ENCODE results near the gene SLC6A3. TPM values are rescaled to one million over a fixed set of nuclear protein-coding genes. Genes with fewer than 3 reads are reported as not detected.
"Not testable (repeated sequence)": the region's sequence is repeated elsewhere in the genome, so short reads cannot be mapped to it uniquely, and the experiment has no call there.

The SLC6A3 gene
- total and polyA plus RNA-seq, 2 donors (not counting 1 experiment from before 2014, with no cell fraction given): not detected

GRCh38 chr5:1362242-1363015 lies 82.8 kb downstream of the SLC6A3 start:
- H3K27ac ChIP-seq (ENCODE audit: insufficient read depth, low read length): no peak overlapping the region
- H2AFZ ChIP-seq (ENCODE audit: low read length): no peak overlapping the region
- H3K9me3 ChIP-seq (ENCODE audit: control insufficient read depth, insufficient read depth, low read depth, low read length): no peaks in the 10 kb centered on the region
- H4K20me1 ChIP-seq (ENCODE audit: control insufficient read depth, extremely low read depth, insufficient read depth, low read length): no peaks in the 10 kb centered on the region
- TF ChIP-seq EZH2 (IDR thresholded peaks at IDR 0.05; ENCODE audit: low read length, missing control alignments): no peak
- TF ChIP-seq, protein P1, sequence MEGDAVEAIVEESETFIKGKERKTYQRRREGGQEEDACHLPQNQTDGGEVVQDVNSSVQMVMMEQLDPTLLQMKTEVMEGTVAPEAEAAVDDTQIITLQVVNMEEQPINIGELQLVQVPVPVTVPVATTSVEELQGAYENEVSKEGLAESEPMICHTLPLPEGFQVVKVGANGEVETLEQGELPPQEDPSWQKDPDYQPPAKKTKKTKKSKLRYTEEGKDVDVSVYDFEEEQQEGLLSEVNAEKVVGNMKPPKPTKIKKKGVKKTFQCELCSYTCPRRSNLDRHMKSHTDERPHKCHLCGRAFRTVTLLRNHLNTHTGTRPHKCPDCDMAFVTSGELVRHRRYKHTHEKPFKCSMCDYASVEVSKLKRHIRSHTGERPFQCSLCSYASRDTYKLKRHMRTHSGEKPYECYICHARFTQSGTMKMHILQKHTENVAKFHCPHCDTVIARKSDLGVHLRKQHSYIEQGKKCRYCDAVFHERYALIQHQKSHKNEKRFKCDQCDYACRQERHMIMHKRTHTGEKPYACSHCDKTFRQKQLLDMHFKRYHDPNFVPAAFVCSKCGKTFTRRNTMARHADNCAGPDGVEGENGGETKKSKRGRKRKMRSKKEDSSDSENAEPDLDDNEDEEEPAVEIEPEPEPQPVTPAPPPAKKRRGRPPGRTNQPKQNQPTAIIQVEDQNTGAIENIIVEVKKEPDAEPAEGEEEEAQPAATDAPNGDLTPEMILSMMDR (conservative IDR thresholded peaks at IDR 0.05 in 1 of 2, IDR thresholded peaks at IDR 0.05 in 1 of 2; ENCODE audit: low read depth in 1 of 2, low read length in 2 of 2): no peak
- no peaks in the 10 kb centered on the region for H3K4me1 ChIP-seq (ENCODE audit: control insufficient read depth, extremely low read depth, insufficient read depth, low read length)
- no peak overlapping the region for H3K4me2 ChIP-seq (ENCODE audit: extremely low read depth, insufficient read depth, low read length)
- H3K4me3 ChIP-seq (replicated peaks in 1 of 4; ENCODE audit: control extremely low read depth in 1 of 4, insufficient read depth in 1 of 4, low read depth in 3 of 4, low read length in 4 of 4): no peak overlapping the region
- peaks cover 4% of the 10 kb centered on the region for H3K27me3 ChIP-seq (ENCODE audit: control insufficient read depth, insufficient read depth, low read length)
- no peaks in the 10 kb centered on the region for H3K36me3 ChIP-seq (ENCODE audit: control insufficient read depth, insufficient read depth, low read length)
- no peak for DNase-seq (ENCODE audit: low read depth in 2 of 2)
- H3K9ac ChIP-seq (ENCODE audit: insufficient read depth, low read length): no peak overlapping the region
- H3K79me2 ChIP-seq (ENCODE audit: control insufficient read depth, insufficient read depth, low read length): no peaks in the 10 kb centered on the region

- Histone ChIP-seq H3K36me3 (ENCODE audit: control insufficient read depth, insufficient read depth, low read length) (no peaks in the 10 kb centered on the region), H3K4me1 (ENCODE audit: control insufficient read depth, extremely low read depth, insufficient read depth, low read length) (no peaks in the 10 kb centered on the region), H3K27ac (ENCODE audit: insufficient read depth, low read length) (no peak overlapping the region), H3K4me2 (ENCODE audit: extremely low read depth, insufficient read depth, low read length) (no peak overlapping the region), H3K9ac (ENCODE audit: insufficient read depth, low read length) (no peak overlapping the region), H4K20me1 (ENCODE audit: control insufficient read depth, extremely low read depth, insufficient read depth, low read length) (no peaks in the 10 kb centered on the region), H3K4me3 (replicated peaks in 1 of 4; ENCODE audit: control extremely low read depth in 1 of 4, insufficient read depth in 1 of 4, low read depth in 3 of 4, low read length in 4 of 4) (no peak overlapping the region), H3K27me3 (ENCODE audit: control insufficient read depth, insufficient read depth, low read length) (peaks cover 4% of the 10 kb centered on the region), H3K79me2 (ENCODE audit: control insufficient read depth, insufficient read depth, low read length) (no peaks in the 10 kb centered on the region), H2AFZ (ENCODE audit: low read length) (no peak overlapping the region), H3K9me3 (ENCODE audit: control insufficient read depth, insufficient read depth, low read depth, low read length) (no peaks in the 10 kb centered on the region)
- DNase-seq (ENCODE audit: low read depth in 2 of 2): no peak
- TF ChIP-seq EZH2 (IDR thresholded peaks at IDR 0.05; ENCODE audit: low read length, missing control alignments): no peak
- TF ChIP-seq, protein P1 (conservative IDR thresholded peaks at IDR 0.05 in 1 of 2, IDR thresholded peaks at IDR 0.05 in 1 of 2; ENCODE audit: low read depth in 1 of 2, low read length in 2 of 2): no peak
Measured at GRCh38 chr5:1360861-1361260, 84.4 kb downstream of the SLC6A3 start.

- H3K4me1 ChIP-seq (ENCODE audit: control insufficient read depth, extremely low read depth, insufficient read depth, low read length); H3K79me2 ChIP-seq (ENCODE audit: control insufficient read depth, insufficient read depth, low read length); H3K4me2 ChIP-seq (ENCODE audit: extremely low read depth, insufficient read depth, low read length); H3K27me3 ChIP-seq (ENCODE audit: control insufficient read depth, insufficient read depth, low read length); H3K4me3 ChIP-seq (replicated peaks in 1 of 4; ENCODE audit: control extremely low read depth in 1 of 4, insufficient read depth in 1 of 4, low read depth in 3 of 4, low read length in 4 of 4); DNase-seq (ENCODE audit: low read depth in 2 of 2); H3K9ac ChIP-seq (ENCODE audit: insufficient read depth, low read length); H2AFZ ChIP-seq (ENCODE audit: low read length); H3K36me3 ChIP-seq (ENCODE audit: control insufficient read depth, insufficient read depth, low read length); H4K20me1 ChIP-seq (ENCODE audit: control insufficient read depth, extremely low read depth, insufficient read depth, low read length); H3K9me3 ChIP-seq (ENCODE audit: control insufficient read depth, insufficient read depth, low read depth, low read length); H3K27ac ChIP-seq (ENCODE audit: insufficient read depth, low read length): not testable (repeated sequence)
Measured at GRCh38 chr5:1360367-1360766, 84.9 kb downstream of the SLC6A3 start.

Data from fibroblast of lung (primary cell).